Measurements from ENCODE around the gene REN. TPM values are rescaled to one million over a fixed set of nuclear protein-coding genes. Genes with fewer than 3 reads are reported as not detected.

The REN gene
- total RNA-seq, 1 experiment from 2014 or later: not detected

GRCh38 chr1:204107892-204108291 lies 58.2 kb downstream of the REN start:
- no peak overlapping the region for H3T11ph ChIP-seq (ENCODE audit: low read length)
- H4K5ac ChIP-seq (ENCODE audit: insufficient read length, low read depth, low read length): no peak overlapping the region
- H3K9me3 ChIP-seq (ENCODE audit: control insufficient read depth, low read depth, low read length): no peaks in the 10 kb centered on the region
- H3K18ac ChIP-seq (ENCODE audit: insufficient read length, low read depth, low read length): no peak overlapping the region
- H3K4me3 Mint-ChIP-seq: peak overlapping the region; percentile 47 to 64; a peak in 3 of 5 replicates
- H3K36me3 Mint-ChIP-seq (ENCODE audit: insufficient read depth in 1 of 3, low read depth in 3 of 3): peaks cover 5 to 6% (median 6%) of the 10 kb centered on the region in 3 experiments; a peak in 5 of 7 replicates
- H2AK5ac ChIP-seq (ENCODE audit: insufficient read length, low read length): no peak overlapping the region
- no peak overlapping the region for H3K27ac ChIP-seq (ENCODE audit: insufficient read length, low read depth, low read length)
- H3K23me2 ChIP-seq (ENCODE audit: insufficient read length, low read depth, low read length, poor library complexity, severe bottlenecking): no peaks in the 10 kb centered on the region
- H3K4me1 ChIP-seq (ENCODE audit: insufficient read depth, low read length): peaks cover 17% of the 10 kb centered on the region
- no peak overlapping the region for H3K4ac ChIP-seq (ENCODE audit: low read depth, low read length)
- no peak overlapping the region for H3K14ac ChIP-seq (ENCODE audit: insufficient read depth, low read length)
- H3K23ac ChIP-seq (ENCODE audit: insufficient read length, low read depth, low read length): no peak overlapping the region
- no peak overlapping the region for H4K8ac ChIP-seq (replicated peaks; ENCODE audit: insufficient read length, low read depth, low read length)
- no peak overlapping the region for H2BK5ac ChIP-seq (ENCODE audit: insufficient read length, low read length)
- H3K56ac ChIP-seq (ENCODE audit: insufficient read length, low read depth, low read length): no peak overlapping the region
- H3K9ac ChIP-seq (ENCODE audit: extremely low read depth, insufficient read length, low read length): no peak overlapping the region
- no CpG with 5 or more reads among the region's 2 CpGs for WGBS (ENCODE audit: extremely low coverage, insufficient read length, low lambda C conversion rate)
- peaks cover 44% of the 10 kb centered on the region; the same call in 1 of the 2 replicates for H3K79me2 ChIP-seq (ENCODE audit: insufficient read depth, low read length)
- no peak for DNase-seq
- peak overlapping the region; percentile 57 for H3K4me2 ChIP-seq (ENCODE audit: insufficient read depth, insufficient read length, low read length)
- H3K27me3 ChIP-seq (ENCODE audit: insufficient read depth, low read length): no peaks in the 10 kb centered on the region
- no peaks in the 10 kb centered on the region for H3K9me3 Mint-ChIP-seq
- H2BK12ac ChIP-seq (ENCODE audit: insufficient read length, low read depth, low read length): no peak overlapping the region
- H3K79me1 ChIP-seq (ENCODE audit: insufficient read depth, low read depth, low read length, poor library complexity, severe bottlenecking): peaks cover 5% of the 10 kb centered on the region
- peak overlapping the region in 2 of 3 experiments; percentile 85 to 98; a peak in 1 of 7 replicates for H3K27ac Mint-ChIP-seq
- TF ChIP-seq CTCF (conservative IDR thresholded peaks at IDR 0.05): no peak
- H4K91ac ChIP-seq (ENCODE audit: insufficient read length, low read depth, low read length): no peak overlapping the region
- no peaks in the 10 kb centered on the region for H4K20me1 ChIP-seq (ENCODE audit: control insufficient read depth, insufficient read depth, insufficient read length)
- H3K27me3 Mint-ChIP-seq (ENCODE audit: low read depth): no peaks in the 10 kb centered on the region; the same call in 1 of the 2 replicates
- no peak overlapping the region for H2BK15ac ChIP-seq (ENCODE audit: low read depth, low read length)
- no peak overlapping the region for H2BK120ac ChIP-seq (ENCODE audit: low read depth, low read length, poor library complexity, severe bottlenecking)
- no peak overlapping the region for H2BK20ac ChIP-seq (ENCODE audit: low read depth, low read length, poor library complexity, severe bottlenecking)
- peaks cover 68 to 76% of the 10 kb centered on the region in 2 experiments for H3K4me1 Mint-ChIP-seq
- H2AFZ ChIP-seq (ENCODE audit: low read length): no peak overlapping the region

All from H9 (cell line).